HEK293 (cell line): ENCODE data around the gene GATAD2A.
A peak's percentile ranks its signal among the peaks of the same experiment; 100 is the strongest.

Source experiments
- CTCF ChIA-PET: fragments of 350-600 bp; formaldehyde crosslinking; extraction: SDS; loops from one replicate; lab custom pipeline; 2021; ENCODE audit warnings: antibody characterized with exemption; lab: Yijun Ruan, JAX
- POLR2A ChIA-PET: fragments of 300-600 bp; formaldehyde crosslinking; extraction: SDS; loops from one replicate; lab custom pipeline; 2020; ENCODE audit warnings: antibody characterized with exemption, inconsistent platforms; lab: Yijun Ruan, JAX
- H3K27ac ChIP-seq: fragments of 200-500 bp; sonication (Bioruptor generic); 2 replicates; pipeline ENCODE4 v1.5.1; 2014; ENCODE audit warnings: low read depth, low read length, control low read depth, inconsistent platforms; ENCODE audit errors: extremely low read depth
- H3K36me3 ChIP-seq, 2 experiments: fragments of 200-500 bp in 1 of 2; sonication (Bioruptor generic) in 1 of 2; 1 replicate in 1 of 2; 2 replicates in 1 of 2; pipeline ENCODE4 v1.5.1; 2014 to 2017; ENCODE audit warnings: inconsistent platforms in 2 of 2, low read length in 2 of 2; ENCODE audit not compliant: control insufficient read depth in 2 of 2, insufficient read depth in 1 of 2
- H3K4me1 ChIP-seq: fragments of 200-500 bp; sonication (Bioruptor generic); 2 replicates; pipeline ENCODE4 v1.5.1; 2014; ENCODE audit warnings: mild to moderate bottlenecking, low read length, inconsistent platforms; ENCODE audit not compliant: control insufficient read depth, insufficient read depth
- H3K4me3 ChIP-seq: 2 replicates; pipeline ENCODE4 v1.5.1; 2011; ENCODE audit warnings: low read depth, mild to moderate bottlenecking, control low read depth, low read length, moderate library complexity
- H3K9me3 ChIP-seq: fragments of 200-500 bp; sonication (Bioruptor generic); 2 replicates; pipeline ENCODE4 v1.5.1; 2014; ENCODE audit warnings: low read depth, low read length, inconsistent platforms; ENCODE audit not compliant: control insufficient read depth, insufficient read depth
- BCL11A ChIP-seq: fragments of 450-650 bp; formaldehyde crosslinking; IDR thresholded peaks from 2 replicates; pipeline ENCODE4 v1.5.1; 2016; ENCODE audit warnings: low read depth, missing biosample characterization, missing genetic modification characterization
- PRDM1 ChIP-seq: fragments of 450-650 bp; formaldehyde crosslinking; IDR thresholded peaks from 2 replicates; pipeline ENCODE4; 2016; ENCODE audit warnings: missing biosample characterization, missing genetic modification characterization
- SETDB1 ChIP-seq: IDR thresholded peaks from one replicate; pipeline ENCODE4 v1.6.1; 2017; ENCODE audit warnings: mild to moderate bottlenecking, low read length, moderate library complexity, mixed read lengths; ENCODE audit not compliant: insufficient read length
- ZFHX2 ChIP-seq: fragments of 450-650 bp; formaldehyde crosslinking; conservative IDR thresholded peaks from 2 replicates; pipeline ENCODE4 v1.5.1; 2016; ENCODE audit warnings: missing biosample characterization, missing genetic modification characterization
- ZIC2 ChIP-seq: fragments of 450-650 bp; formaldehyde crosslinking; IDR thresholded peaks from 2 replicates; pipeline ENCODE4 v1.5.1; 2016; ENCODE audit warnings: missing biosample characterization, missing genetic modification characterization
- ZNF354C ChIP-seq: fragments of 450-650 bp; formaldehyde crosslinking; IDR thresholded peaks from 2 replicates; pipeline ENCODE4 v1.5.1; 2016; ENCODE audit warnings: missing biosample characterization, missing genetic modification characterization, low read depth, borderline replicate concordance
- ZNF366 ChIP-seq: fragments of 450-650 bp; formaldehyde crosslinking; conservative IDR thresholded peaks from 2 replicates; pipeline ENCODE4 v1.5.1; 2016; ENCODE audit warnings: missing biosample characterization, missing genetic modification characterization
- ZNF394 ChIP-seq: fragments of 450-650 bp; formaldehyde crosslinking; IDR thresholded peaks from 2 replicates; pipeline ENCODE4 v1.5.1; 2016; ENCODE audit warnings: missing biosample characterization, missing genetic modification characterization, mild to moderate bottlenecking, moderate library complexity, borderline replicate concordance
- ZNF600 ChIP-seq: fragments of 450-650 bp; formaldehyde crosslinking; IDR thresholded peaks from 2 replicates; pipeline ENCODE4 v1.5.1; 2016; ENCODE audit warnings: missing biosample characterization, missing genetic modification characterization
- TF ChIP-seq, protein P1 (sequence below): fragments of 450-650 bp; formaldehyde crosslinking; IDR thresholded peaks from 2 replicates; pipeline ENCODE4 v1.5.1; 2016; ENCODE audit warnings: missing biosample characterization, missing genetic modification characterization
- TF ChIP-seq, protein P2 (sequence below): fragments of 450-650 bp; formaldehyde crosslinking; IDR thresholded peaks from 2 replicates; pipeline ENCODE4 v1.5.1; 2016; ENCODE audit warnings: missing biosample characterization, missing genetic modification characterization
- TF ChIP-seq, protein P3 (sequence below): fragments of 450-650 bp; IDR thresholded peaks from 2 replicates; pipeline ENCODE4 v1.5.1; 2018; ENCODE audit warnings: missing biosample characterization, mild to moderate bottlenecking, missing genetic modification characterization
- TF ChIP-seq, protein P4 (sequence below): fragments of 450-650 bp; formaldehyde crosslinking; IDR thresholded peaks from 2 replicates; pipeline ENCODE4 v1.5.1; 2017; ENCODE audit warnings: missing biosample characterization, missing genetic modification characterization

GATAD2A gene

DNA sequence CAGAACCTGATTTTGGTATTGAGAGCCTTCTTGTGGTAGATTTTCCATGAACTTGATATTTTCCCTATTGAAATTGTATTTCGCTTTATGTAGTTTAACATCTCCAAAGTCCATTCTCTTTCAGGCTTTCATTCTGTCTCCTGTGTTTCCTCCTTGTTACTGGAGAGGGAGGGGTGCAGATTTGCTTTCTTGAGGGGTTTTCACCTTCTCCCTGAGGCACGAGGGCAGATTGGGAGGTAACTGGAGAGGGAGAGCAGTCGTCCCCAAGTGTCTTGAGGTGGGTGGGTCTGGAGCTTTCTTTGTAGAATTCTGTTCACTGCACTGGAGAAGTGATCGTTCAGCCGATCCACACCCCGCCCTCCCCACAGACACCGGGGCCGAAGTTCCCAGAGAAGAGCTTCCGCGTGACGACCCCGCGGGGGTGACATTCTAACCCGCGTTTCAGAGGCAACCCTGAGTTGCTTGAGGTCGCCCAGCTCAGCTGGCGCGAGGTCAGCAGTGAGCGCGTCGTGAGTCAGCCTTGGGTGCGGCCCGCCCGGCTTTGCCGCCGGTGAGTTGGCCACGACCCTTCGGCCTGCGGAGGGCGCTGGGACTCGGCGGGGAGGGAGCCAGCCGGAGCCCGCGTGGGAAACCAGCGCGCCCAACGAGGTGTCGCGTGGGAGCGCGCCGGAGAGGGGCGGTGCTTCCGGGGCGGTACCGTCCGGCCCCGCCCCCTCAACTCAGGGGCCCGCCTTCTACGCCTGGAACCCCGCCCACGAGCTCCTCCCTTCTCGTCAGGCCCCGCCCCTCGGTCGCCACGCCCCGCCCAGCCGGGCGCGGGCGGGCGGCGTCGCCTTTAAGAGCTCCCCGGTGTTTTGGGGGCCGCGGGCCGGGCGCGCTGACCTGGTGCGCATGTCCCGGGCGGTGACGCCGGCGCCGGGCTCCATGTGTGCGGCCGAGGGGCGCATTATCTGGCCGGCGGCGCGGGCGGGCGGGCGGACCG is at the start of gene GATAD2A (continued):
- TF ChIP-seq ZNF394 (tag by site-specific recombination) (no peak), PRDM1 (tag by site-specific recombination) (peak; percentile 79)
- TF ChIP-seq, protein P1, sequence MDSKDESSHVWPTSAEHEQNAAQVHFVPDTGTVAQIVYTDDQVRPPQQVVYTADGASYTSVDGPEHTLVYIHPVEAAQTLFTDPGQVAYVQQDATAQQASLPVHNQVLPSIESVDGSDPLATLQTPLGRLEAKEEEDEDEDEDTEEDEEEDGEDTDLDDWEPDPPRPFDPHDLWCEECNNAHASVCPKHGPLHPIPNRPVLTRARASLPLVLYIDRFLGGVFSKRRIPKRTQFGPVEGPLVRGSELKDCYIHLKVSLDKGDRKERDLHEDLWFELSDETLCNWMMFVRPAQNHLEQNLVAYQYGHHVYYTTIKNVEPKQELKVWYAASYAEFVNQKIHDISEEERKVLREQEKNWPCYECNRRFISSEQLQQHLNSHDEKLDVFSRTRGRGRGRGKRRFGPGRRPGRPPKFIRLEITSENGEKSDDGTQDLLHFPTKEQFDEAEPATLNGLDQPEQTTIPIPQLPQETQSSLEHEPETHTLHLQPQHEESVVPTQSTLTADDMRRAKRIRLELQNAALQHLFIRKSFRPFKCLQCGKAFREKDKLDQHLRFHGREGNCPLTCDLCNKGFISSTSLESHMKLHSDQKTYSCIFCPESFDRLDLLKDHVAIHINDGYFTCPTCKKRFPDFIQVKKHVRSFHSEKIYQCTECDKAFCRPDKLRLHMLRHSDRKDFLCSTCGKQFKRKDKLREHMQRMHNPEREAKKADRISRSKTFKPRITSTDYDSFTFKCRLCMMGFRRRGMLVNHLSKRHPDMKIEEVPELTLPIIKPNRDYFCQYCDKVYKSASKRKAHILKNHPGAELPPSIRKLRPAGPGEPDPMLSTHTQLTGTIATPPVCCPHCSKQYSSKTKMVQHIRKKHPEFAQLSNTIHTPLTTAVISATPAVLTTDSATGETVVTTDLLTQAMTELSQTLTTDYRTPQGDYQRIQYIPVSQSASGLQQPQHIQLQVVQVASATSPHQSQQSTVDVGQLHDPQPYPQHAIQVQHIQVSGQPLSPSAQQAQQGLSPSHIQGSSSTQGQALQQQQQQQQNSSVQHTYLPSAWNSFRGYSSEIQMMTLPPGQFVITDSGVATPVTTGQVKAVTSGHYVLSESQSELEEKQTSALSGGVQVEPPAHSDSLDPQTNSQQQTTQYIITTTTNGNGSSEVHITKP (tag by site-specific recombination): peak; percentile 96

DNA sequence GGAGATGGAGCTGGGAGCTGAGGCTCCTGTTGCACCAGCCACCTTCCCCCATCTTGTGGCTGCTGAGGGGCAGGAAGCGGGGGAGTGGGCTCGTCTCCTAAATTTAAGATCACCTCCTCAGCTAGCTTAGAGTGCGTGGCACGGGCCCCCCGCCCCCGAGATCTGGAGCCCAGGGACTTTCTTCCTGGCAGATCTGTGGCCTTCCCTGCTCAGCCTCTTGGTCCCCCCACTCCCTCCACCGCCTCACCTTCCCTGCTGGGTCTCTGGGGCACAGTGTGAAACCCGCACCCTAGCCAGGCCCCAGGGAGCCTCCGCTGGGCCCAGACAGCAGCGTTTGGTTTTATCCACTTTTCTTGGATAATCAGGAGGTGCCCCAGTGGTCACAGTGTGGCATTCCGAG is 49.0 kb upstream of the GATAD2A start:
- Histone ChIP-seq H3K4me3 (no peak overlapping the region), H3K36me3 (peaks cover 9 to 69% of the 10 kb centered on the region in 2 experiments; a peak in 2 of 3 replicates), H3K27ac (no peak overlapping the region), H3K9me3 (no peaks in the 10 kb centered on the region), H3K4me1 (no peaks in the 10 kb centered on the region; the same call in 1 of the 2 replicates)
- TF ChIP-seq ZIC2 (tag by site-specific recombination): peak; percentile 35
- TF ChIP-seq, protein P2, sequence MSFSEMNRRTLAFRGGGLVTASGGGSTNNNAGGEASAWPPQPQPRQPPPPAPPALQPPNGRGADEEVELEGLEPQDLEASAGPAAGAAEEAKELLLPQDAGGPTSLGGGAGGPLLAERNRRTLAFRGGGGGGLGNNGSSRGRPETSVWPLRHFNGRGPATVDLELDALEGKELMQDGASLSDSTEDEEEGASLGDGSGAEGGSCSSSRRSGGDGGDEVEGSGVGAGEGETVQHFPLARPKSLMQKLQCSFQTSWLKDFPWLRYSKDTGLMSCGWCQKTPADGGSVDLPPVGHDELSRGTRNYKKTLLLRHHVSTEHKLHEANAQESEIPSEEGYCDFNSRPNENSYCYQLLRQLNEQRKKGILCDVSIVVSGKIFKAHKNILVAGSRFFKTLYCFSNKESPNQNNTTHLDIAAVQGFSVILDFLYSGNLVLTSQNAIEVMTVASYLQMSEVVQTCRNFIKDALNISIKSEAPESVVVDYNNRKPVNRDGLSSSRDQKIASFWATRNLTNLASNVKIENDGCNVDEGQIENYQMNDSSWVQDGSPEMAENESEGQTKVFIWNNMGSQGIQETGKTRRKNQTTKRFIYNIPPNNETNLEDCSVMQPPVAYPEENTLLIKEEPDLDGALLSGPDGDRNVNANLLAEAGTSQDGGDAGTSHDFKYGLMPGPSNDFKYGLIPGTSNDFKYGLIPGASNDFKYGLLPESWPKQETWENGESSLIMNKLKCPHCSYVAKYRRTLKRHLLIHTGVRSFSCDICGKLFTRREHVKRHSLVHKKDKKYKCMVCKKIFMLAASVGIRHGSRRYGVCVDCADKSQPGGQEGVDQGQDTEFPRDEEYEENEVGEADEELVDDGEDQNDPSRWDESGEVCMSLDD (tag by site-specific recombination): no peak
- CTCF ChIA-PET: interaction anchor here (1.1 to 1.3 kb wide), 2 partner anchors 8 to 14 kb away, joined by 3 to 4 read pairs; no protein-coding TSS in a partner anchor
- POLR2A ChIA-PET: no interaction called here

DNA sequence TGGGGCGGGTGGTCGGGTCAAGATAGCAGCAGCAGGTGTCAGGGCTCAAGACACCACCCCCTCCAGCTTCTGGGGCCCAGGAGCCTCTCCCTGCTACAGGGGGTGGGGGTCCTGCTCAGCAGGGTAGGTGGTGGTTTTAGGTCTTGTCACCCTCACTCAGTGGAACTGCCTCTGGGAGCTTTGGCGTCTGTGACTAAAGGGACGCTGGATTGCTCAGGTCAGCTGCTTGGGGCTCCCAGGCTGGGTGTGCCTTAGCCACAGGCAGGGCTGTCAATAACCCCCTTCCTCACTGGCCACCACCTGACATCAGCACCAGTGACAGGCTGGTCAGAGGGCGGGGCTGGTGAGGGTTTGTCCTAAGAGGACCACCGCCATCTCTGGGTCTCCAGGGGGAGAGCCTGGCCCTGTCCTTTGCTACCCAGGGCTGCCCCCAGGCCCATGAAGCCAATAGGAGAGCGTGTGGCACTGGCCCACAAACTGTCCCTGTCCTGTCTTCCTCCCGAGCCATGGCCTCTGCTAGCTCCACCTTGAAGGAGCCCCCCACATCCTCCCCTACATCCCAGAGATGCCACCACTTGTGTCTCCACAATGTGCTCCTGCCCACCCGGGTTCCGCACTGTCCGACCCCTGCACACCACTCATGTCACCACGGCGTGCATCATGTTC is 48.4 kb upstream of the GATAD2A start:
- H3K9me3 ChIP-seq: no peaks in the 10 kb centered on the region
- POLR2A ChIA-PET: no interaction called here
- TF ChIP-seq ZNF600 (tag by site-specific recombination): 0 out of 2 replicates have a peak, but pooled peaks have one; percentile 26
- TF ChIP-seq ZFHX2 (tag by site-specific recombination): no peak
- TF ChIP-seq, protein P3, sequence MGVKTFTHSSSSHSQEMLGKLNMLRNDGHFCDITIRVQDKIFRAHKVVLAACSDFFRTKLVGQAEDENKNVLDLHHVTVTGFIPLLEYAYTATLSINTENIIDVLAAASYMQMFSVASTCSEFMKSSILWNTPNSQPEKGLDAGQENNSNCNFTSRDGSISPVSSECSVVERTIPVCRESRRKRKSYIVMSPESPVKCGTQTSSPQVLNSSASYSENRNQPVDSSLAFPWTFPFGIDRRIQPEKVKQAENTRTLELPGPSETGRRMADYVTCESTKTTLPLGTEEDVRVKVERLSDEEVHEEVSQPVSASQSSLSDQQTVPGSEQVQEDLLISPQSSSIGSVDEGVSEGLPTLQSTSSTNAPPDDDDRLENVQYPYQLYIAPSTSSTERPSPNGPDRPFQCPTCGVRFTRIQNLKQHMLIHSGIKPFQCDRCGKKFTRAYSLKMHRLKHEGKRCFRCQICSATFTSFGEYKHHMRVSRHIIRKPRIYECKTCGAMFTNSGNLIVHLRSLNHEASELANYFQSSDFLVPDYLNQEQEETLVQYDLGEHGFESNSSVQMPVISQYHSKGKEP (tag by site-specific recombination): no peak
- TF ChIP-seq, protein P4, sequence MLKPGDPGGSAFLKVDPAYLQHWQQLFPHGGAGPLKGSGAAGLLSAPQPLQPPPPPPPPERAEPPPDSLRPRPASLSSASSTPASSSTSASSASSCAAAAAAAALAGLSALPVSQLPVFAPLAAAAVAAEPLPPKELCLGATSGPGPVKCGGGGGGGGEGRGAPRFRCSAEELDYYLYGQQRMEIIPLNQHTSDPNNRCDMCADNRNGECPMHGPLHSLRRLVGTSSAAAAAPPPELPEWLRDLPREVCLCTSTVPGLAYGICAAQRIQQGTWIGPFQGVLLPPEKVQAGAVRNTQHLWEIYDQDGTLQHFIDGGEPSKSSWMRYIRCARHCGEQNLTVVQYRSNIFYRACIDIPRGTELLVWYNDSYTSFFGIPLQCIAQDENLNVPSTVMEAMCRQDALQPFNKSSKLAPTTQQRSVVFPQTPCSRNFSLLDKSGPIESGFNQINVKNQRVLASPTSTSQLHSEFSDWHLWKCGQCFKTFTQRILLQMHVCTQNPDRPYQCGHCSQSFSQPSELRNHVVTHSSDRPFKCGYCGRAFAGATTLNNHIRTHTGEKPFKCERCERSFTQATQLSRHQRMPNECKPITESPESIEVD (tag by site-specific recombination): no peak
- no peak for TF ChIP-seq ZNF366 (tag by site-specific recombination)
- TF ChIP-seq ZNF354C: no peak
- TF ChIP-seq SETDB1: no peak
- no peak for TF ChIP-seq BCL11A (tag by site-specific recombination)
- no peak overlapping the region for H3K4me3 ChIP-seq
- no peaks in the 10 kb centered on the region; the same call in 1 of the 2 replicates for H3K4me1 ChIP-seq
- no peak overlapping the region for H3K27ac ChIP-seq
- CTCF ChIA-PET: interaction anchor here (1.1 to 1.3 kb wide), 2 partner anchors 8 to 15 kb away, joined by 3 to 4 read pairs; no protein-coding TSS in a partner anchor
- peaks cover 3 to 66% of the 10 kb centered on the region in 2 experiments; a peak in 2 of 3 replicates for H3K36me3 ChIP-seq
